SK-MEL-5 (cell line): ENCODE results near the gene VPS26A. TPM values are rescaled to one million over a fixed set of nuclear protein-coding genes. Genes with fewer than 3 reads are reported as not detected.
A peak's percentile ranks its signal among the peaks of the same experiment; 100 is the strongest.

ENCODE experiments used
- DNase-seq: peaks from one replicate; pipeline ENCODE4 v3.0.0-alpha.2; 2016; ENCODE audit warnings: low read depth, low spot score
- in situ Hi-C: cut with HindIII; loops from 2 replicates; pipeline ENCODE4 v1.10.0; 2016; ENCODE audit warnings: low sequenced_read_pairs, high pct_unique_total_duplicates, low pct_unique_long_range_greater_than_20kb
- small RNA-seq, 2 experiments: library from RNA; depleted of rRNA; stranded (forward); fragments of <200 nt; gene quantifications; one replicate each; pipeline ENCODE3, GENCODE V24; 2014
- total RNA-seq: library from RNA; depleted of rRNA; stranded (reverse); fragments of >200 nt; shearing (Covaris generic); gene quantifications from 2 replicates; pipeline ENCODE4 v1.2.3, GENCODE V29; 2014; rRNA removed

VPS26A gene
- total RNA-seq, 1 experiment from 2014 or later, result 38.7 TPM

DNA sequence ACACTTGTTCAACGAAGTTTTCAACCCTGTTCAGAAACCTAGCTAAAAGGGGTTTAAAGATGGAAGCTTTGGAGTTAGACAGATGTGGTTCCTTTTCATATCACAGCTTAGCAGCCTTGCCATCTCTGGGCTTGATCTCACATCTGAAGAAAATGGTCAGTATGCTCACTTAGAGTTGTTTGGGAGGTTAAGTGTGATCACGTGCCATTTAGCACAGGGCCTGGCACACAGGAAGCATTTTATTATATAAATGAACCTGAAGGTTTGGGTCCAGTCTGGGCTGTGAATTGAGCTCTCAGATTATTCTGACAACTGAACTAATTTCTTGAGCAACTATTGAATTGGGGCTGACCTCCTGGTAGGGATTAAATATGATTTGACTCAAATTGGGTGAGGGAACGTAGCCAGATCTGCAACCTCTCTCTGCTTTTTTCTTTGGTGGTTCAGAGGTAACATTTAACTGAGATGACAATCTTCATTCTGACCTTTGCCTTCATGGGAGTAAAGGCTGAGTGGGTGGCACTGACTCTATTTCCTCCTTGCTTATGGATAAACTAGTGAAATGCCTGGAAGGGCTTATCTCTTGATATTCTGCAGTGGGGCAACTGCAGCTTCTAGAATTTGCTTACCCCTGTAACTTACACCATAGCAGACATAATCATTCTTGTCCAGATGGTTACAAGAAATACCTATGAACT, 86.0 kb downstream of the VPS26A start:
- in situ Hi-C loops, result no loop called here

GRCh38 chr10:69211104-69211503, 87.1 kb downstream of the VPS26A start:
- no peak for DNase-seq
- in situ Hi-C loops, result no loop called here

More for the DNA sequence above, 86.0 kb downstream of the VPS26A start:
- no peak for DNase-seq

DNA sequence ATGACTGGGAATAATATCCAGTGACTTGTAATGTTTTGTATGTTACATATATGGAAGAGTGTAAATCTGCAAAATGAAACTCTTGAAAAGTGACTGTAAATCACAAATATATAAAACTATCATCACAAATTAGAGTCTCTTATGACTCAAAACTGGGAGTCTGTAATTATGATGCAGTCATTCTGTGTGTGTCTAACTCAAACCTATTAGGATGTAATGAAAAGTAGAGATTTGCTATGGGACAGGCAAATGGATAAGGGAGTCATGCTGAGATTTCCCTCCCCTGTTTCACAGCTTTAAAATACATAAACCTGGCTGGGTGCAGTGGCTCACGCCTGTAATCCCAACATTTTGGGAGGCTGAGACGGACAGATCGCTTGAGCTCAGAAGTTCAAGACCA, 87.5 kb downstream of the VPS26A start:
- no peak for DNase-seq
- in situ Hi-C loops, result no loop called here

DNA sequence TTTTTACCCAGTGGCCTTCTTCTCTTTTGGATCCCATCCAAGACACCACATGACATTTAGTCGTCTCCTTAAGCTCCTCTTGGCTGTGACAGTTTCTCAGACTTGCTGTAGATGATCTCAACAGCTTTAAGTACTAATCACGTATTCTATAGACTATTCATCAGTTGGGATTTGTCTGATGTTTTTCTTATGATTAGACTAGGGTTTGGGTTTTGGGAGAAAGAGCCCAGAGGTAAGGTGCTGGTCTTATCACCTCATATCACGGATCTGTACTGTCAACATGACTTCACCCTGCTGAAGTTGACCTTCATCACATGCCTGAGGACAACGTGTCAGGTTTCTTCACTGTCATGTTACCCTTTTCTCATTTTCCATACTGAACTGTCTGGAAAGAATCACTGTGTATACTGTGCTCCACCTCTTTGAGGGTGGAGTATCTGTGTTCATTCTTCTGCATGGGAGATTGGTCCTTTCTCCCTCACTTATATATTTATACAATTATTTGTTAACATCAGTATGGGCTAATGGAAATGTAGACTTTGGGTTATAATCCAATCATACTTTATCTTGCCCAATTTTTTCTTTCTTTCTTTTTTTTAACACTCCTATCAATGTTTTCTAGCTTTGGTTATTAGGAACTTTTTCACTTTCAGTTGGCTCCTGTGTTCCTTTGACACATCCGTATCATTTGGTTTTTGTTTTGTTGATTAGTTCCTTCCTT, 89.8 kb downstream of the VPS26A start:
- peak; percentile 18 for DNase-seq
- in situ Hi-C loops, result no loop called here

- no peak for DNase-seq
- in situ Hi-C loops, result no loop called here
Observed at GRCh38 chr10:69214666-69215131, 90.7 kb downstream of the VPS26A start.

DNA sequence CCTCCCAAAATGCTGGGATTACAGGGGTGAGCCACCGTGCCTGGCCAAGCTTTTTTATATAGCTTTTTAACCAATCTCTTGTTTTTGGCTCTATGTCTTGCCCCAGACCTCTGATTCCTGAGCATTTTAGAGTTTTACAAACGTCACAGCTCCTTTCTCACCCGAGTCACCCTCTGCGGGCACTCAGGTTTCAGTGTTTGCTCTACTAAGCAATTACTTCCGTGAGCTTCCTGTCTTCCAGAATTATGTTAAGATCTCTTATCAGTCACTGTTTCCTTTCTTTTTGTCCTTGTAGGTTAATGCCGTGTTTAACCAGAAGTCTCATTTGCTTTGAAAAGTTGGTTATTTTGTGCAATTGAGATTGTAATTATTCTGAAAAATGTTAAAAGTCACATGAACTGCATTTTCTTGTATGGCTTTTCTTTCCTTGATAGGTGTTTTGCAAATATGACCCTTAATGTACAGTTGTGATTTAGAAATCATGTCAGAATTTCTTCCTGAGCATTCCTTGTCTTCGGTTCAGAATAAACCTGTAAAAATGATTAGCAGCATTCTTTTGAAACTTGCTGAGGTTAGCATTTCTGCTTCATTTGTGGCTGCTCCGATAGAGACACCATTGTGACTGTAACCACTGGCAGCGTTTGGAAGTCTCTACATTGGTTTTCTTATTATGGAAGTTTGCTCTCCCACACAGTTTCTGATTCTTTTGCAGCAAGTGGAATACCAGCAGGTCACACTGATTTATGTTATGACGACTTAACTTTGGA, 91.6 kb downstream of the VPS26A start:
- peak; percentile 9 for DNase-seq
- in situ Hi-C loops, result no loop called here

DNA sequence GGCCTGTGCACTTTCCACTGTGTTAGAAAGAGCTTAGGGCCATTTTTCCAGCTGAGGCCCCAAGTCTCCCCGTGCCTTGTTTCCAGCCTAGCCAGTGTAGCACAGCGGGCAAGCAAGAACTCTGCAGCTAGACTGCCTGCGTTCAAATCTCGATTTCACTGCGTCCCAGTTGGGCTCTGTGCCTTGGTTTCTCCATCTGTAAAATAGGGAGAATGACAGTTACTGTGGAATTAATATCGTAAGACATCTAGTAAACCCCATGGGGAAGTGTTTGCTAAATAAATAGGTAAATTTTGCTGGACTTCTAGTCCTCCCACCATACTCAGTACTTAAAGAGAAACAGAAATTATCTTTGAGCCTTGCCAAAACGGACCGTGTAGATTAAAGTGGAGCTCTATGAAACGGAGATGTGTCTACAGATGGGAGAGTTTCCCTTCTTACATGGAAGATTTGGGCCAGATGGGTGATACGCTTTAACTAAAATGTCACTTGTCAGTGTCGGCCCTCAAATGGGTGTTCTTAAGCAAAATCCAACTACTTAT, 92.7 kb downstream of the VPS26A start:
- no peak for DNase-seq
- in situ Hi-C loops, result no loop called here

- peak; percentile 31 for DNase-seq
- in situ Hi-C loops, result no loop called here
Observed at GRCh38 chr10:69217119-69217754, 93.3 kb downstream of the VPS26A start.

DNA sequence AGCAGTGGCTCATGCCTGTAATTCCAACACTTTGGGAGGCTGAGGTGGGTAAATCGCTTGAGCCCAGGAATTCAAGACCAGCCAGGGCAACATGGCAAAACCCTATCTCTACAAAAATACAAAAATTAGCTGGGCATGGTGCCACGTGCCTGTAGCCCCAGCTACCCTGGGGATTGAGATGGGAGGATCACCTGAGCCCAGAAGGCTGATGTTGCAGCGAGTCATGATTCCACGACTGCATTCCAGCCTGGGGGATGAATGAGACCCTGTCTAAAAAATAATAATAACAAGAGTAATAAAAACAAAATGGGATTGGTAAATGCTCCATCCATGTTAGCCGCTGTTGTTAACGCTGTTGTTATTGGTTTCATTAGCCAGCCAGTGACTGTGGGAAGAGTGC, 94.9 kb downstream of the VPS26A start:
- in situ Hi-C loops, result no loop called here
- no peak for DNase-seq

GRCh38 chr10:69220041-69220451, 96.1 kb downstream of the VPS26A start, which contains the start of gene HKDC1:
Gene HKDC1 (plus strand): TSS chr10:69220332. CDS start chr10:69220436, 104 bp downstream.
- DNase-seq, result no peak
- in situ Hi-C loops, result no loop called here

- in situ Hi-C loops, result no loop called here
- DNase-seq, result no peak
Observed at GRCh38 chr10:69220507-69220906, 96.5 kb downstream of the VPS26A start.

Small RNA genes within 50 kb of the gene (small RNA-seq; reads per million reads assigned to genes)
- gene RF00017, result 0 reads per million in 2 experiments

Other genes starting within 250 kb of the VPS26A start
- gene DDX50, start 222.9 kb upstream of the VPS26A start, total RNA-seq, result 34.0 and 35.1 TPM in 2 replicates
- 93.1 and 99.2 TPM in 2 replicates for gene DDX21, start 168.0 kb upstream of the VPS26A start, total RNA-seq
- 18.9 and 21.2 TPM in 2 replicates for gene KIFBP, start 135.4 kb upstream of the VPS26A start, total RNA-seq
- gene SRGN, start 36.1 kb upstream of the VPS26A start, total RNA-seq, result 3.9 and 4.8 TPM in 2 replicates
- gene SUPV3L1, start 56.1 kb downstream of the VPS26A start, total RNA-seq, result 24.8 and 25.5 TPM in 2 replicates
- 0.29 and 0.61 TPM in 2 replicates for gene HKDC1, start 96.2 kb downstream of the VPS26A start, total RNA-seq
- 18.9 and 22.9 TPM in 2 replicates for gene HK1, start 154.3 kb downstream of the VPS26A start, total RNA-seq